ENCODE data around the gene MOXD1. TPM values are rescaled to one million over a fixed set of nuclear protein-coding genes. Genes with fewer than 3 reads are reported as not detected.

MOXD1 gene
- total RNA-seq, 1 experiment from 2014 or later: 1.0 TPM

- ATAC-seq: no peak
- RAD21 ChIA-PET (ENCODE audit: low non-redundant PET in 1 of 2, low total read pairs in 2 of 2, uncharacterized antibody in 2 of 2, unreplicated experiment in 2 of 2): no interaction called here
- no TSS peak for BruUV-seq (replicated peaks)
These were observed 114.2 kb downstream of the MOXD1 start for GRCh38 chr6:132287101-132287500.

More at GRCh38 chr6:132287101-132287500, 114.2 kb downstream of the MOXD1 start:
- Histone ChIP-seq H4K20me1 (ENCODE audit: insufficient read depth) (no peaks in the 10 kb centered on the region), H3K36me3 (ENCODE audit: control insufficient read depth in 1 of 2, insufficient read depth in 2 of 2, low read length in 2 of 2) (no peaks in the 10 kb centered on the region), H2AFZ (ENCODE audit: low read depth, low read length, poor library complexity, severe bottlenecking) (no peak overlapping the region), H3K9me2 (ENCODE audit: insufficient read depth) (no peaks in the 10 kb centered on the region), H3K4me3 (replicated peaks in 1 of 2; ENCODE audit: low read depth in 1 of 2, low read length in 2 of 2) (no peak overlapping the region), H3K4me2 (ENCODE audit: low read length) (no peak overlapping the region), H3K27me3 (ENCODE audit: insufficient read depth, low read length) (no peaks in the 10 kb centered on the region), H3K79me2 (ENCODE audit: insufficient read depth, low read length) (no peaks in the 10 kb centered on the region), H3K9me3 (ENCODE audit: control insufficient read depth in 1 of 2, insufficient read depth in 1 of 2, low read depth in 1 of 2, low read length in 2 of 2) (no peaks in the 10 kb centered on the region), H3K4me1 (ENCODE audit: control insufficient read depth in 1 of 2, insufficient read depth in 2 of 2, low read length in 2 of 2) (no peaks in the 10 kb centered on the region), H3K9ac (ENCODE audit: low read length) (no peak overlapping the region), H3K27ac (ENCODE audit: low read depth, low read length) (no peak overlapping the region)
- POLR2A ChIA-PET: no interaction called here
- CTCF ChIA-PET: interaction anchor here (1.0 kb wide), 1 partner anchor 362 kb away, joined by 3 read pairs; no protein-coding TSS in a partner anchor
- intact Hi-C loops (cut with micrococcal nuclease): no loop called here
- TF ChIP-seq CEBPB (IDR thresholded peaks at IDR 0.05; ENCODE audit: low read depth) (no peak), RAD21 (IDR thresholded peaks at IDR 0.05; ENCODE audit: low read depth) (no peak), SIN3A (IDR thresholded peaks at IDR 0.05; ENCODE audit: low read depth) (no peak), JUND (IDR thresholded peaks at IDR 0.05) (no peak), FOSL1 (IDR thresholded peaks at IDR 0.05; ENCODE audit: low read depth) (no peak), YY1 (IDR thresholded peaks at IDR 0.05; ENCODE audit: extremely low read depth, insufficient replicate concordance, low read depth, low read length) (no peak), EGR1 (IDR thresholded peaks at IDR 0.05; ENCODE audit: low read depth) (no peak), ZFX (IDR thresholded peaks at IDR 0.05) (no peak), SRF (IDR thresholded peaks at IDR 0.05; ENCODE audit: low read depth) (no peak), POLR2AphosphoS5 (IDR thresholded peaks at IDR 0.05; ENCODE audit: low read depth, low read length) (no peak), SP1 (IDR thresholded peaks at IDR 0.05; ENCODE audit: low read depth) (no peak)
- TF ChIP-seq, protein P1, sequence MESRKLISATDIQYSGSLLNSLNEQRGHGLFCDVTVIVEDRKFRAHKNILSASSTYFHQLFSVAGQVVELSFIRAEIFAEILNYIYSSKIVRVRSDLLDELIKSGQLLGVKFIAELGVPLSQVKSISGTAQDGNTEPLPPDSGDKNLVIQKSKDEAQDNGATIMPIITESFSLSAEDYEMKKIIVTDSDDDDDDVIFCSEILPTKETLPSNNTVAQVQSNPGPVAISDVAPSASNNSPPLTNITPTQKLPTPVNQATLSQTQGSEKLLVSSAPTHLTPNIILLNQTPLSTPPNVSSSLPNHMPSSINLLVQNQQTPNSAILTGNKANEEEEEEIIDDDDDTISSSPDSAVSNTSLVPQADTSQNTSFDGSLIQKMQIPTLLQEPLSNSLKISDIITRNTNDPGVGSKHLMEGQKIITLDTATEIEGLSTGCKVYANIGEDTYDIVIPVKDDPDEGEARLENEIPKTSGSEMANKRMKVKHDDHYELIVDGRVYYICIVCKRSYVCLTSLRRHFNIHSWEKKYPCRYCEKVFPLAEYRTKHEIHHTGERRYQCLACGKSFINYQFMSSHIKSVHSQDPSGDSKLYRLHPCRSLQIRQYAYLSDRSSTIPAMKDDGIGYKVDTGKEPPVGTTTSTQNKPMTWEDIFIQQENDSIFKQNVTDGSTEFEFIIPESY (IDR thresholded peaks at IDR 0.05; ENCODE audit: extremely low read depth, insufficient replicate concordance, low read length): no peak
- TF ChIP-seq, protein P2, sequence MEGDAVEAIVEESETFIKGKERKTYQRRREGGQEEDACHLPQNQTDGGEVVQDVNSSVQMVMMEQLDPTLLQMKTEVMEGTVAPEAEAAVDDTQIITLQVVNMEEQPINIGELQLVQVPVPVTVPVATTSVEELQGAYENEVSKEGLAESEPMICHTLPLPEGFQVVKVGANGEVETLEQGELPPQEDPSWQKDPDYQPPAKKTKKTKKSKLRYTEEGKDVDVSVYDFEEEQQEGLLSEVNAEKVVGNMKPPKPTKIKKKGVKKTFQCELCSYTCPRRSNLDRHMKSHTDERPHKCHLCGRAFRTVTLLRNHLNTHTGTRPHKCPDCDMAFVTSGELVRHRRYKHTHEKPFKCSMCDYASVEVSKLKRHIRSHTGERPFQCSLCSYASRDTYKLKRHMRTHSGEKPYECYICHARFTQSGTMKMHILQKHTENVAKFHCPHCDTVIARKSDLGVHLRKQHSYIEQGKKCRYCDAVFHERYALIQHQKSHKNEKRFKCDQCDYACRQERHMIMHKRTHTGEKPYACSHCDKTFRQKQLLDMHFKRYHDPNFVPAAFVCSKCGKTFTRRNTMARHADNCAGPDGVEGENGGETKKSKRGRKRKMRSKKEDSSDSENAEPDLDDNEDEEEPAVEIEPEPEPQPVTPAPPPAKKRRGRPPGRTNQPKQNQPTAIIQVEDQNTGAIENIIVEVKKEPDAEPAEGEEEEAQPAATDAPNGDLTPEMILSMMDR (IDR thresholded peaks at IDR 0.05 in 2 of 3, conservative IDR thresholded peaks at IDR 0.05 in 1 of 3; ENCODE audit: borderline replicate concordance in 1 of 3, insufficient read depth in 1 of 3, low read depth in 2 of 3, low read length in 2 of 3): no peak
- TF ChIP-seq, protein P3, sequence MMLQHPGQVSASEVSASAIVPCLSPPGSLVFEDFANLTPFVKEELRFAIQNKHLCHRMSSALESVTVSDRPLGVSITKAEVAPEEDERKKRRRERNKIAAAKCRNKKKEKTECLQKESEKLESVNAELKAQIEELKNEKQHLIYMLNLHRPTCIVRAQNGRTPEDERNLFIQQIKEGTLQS (IDR thresholded peaks at IDR 0.05): no peak
- TF ChIP-seq, protein P4, sequence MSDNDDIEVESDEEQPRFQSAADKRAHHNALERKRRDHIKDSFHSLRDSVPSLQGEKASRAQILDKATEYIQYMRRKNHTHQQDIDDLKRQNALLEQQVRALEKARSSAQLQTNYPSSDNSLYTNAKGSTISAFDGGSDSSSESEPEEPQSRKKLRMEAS (IDR thresholded peaks at IDR 0.05): no peak
- DNase-seq (ENCODE audit: low read depth, low spot score): no peak

Data from HCT116 (cell line).